GM21825 (cell line): ENCODE measurements around the gene PRPF4.
"Not testable (repeated sequence)": the region's sequence is repeated elsewhere in the genome, so short reads cannot be mapped to it uniquely, and the experiment has no call there.

ENCODE experiments used
- ATAC-seq: cut with Tn5 transposase; IDR thresholded peaks from one replicate; pipeline ENCODE4 v1.9.1; 2021; ENCODE audit warnings: mild to moderate bottlenecking, moderate library complexity; ENCODE audit not compliant: unreplicated experiment

Gene PRPF4

DNA sequence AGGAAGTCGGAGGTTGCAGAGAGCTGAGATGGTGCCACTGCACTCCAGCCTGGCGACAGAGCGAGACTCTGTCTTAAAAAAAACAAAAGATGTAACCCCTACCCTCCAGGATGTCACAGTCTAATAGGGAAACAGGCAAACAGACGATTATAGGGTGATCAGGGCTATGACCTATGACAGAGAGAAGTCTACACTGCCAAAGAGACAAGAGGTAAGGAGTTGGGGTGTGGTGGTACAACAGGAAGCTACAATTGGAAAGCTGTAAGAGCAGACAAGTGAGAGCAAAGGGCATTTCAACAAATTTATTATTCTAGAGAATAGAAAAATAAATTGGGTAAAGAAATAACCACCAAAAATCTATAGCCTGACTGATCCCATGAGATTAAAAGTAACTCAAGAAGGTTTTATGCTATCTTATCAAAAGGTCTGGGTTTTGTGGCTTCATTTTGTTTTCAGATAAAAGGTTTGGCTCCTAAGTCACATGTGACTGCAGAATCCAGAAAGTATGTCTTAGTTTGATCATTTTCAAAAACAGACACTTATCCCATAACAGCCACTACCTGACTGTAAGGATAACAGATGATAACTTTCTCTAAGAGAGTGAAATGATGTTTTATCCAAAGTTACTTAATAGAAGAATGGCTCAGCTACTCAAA lies 7.4 kb upstream of the PRPF4 start:
- no peak for ATAC-seq

DNA sequence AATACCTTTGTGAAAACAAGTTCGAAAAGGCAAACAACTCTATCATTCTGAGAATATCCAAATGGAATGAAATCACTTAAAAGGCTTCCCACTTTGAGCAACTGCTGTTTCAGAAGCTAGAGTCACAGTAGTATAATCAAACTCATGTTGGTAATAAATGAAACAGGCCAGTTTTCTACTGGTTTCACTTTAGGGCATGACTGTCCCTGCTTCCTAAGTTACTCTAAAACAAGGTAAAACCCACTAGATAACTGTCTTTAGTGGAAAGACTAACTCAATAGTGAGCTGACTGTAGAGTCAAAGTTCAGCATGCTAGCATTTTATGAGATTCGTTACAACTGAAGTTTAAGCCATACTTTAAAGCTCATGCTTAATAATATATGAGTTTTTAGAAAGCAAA lies 6.1 kb upstream of the PRPF4 start:
- ATAC-seq, result no peak

DNA sequence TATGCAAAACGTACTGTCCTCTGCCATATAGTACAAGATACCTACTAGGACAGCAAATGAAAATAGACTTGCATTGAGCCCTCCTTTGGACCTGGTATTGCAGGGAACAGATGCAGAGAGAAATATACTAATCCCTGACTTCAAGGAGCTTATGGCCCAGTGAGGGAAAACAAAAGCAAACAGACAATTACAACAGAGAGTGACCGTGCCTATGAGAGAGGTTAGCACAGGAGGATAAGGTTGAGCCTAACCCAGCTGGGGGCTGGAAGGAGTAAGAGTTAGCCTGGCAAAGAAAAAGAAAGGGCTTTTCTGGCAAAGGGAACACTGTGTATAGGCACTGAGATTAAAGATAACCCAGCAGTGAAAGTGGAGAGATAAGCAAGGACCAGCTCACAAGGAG lies 5.6 kb upstream of the PRPF4 start:
- no peak for ATAC-seq

GRCh38 chr9:113274474-113275156 lies 843 bp upstream of the PRPF4 start:
- no peak for ATAC-seq

DNA sequence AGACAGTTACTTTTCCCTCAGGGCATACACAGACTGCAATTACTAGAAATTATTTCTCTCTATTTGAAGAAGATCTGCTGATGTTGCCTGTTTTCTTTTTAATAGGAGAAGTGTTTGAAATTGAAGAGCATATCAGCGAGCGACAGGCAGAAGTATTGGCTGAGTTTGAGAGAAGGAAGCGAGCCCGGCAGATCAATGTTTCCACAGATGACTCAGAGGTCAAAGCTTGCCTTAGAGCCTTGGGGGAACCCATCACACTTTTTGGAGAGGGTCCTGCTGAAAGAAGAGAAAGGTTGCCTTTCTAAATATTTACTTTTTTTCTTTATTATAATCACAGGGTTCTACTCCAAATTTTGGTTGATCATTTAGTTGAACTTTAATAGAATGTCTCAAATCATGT lies 3.4 kb downstream of the PRPF4 start:
- ATAC-seq, result no peak

DNA sequence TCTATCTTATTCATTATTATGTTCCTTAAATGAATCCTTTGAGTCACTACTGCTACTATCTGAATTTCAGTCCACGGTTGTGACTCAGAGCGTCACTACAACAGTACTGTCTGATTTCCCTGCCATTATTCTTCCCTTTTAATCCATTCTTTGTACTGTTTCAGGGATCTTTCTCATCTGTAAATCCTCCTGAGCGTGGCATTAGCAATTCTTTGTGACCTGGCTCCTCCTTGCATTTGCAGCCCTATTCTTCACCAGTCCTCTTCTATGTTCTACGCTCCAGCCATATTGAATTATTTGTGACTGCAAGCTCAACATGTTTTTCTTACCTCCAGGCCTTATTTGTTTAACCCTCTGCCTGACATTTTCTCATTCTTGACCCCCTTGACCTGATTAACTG lies 5.9 kb downstream of the PRPF4 start:
- ATAC-seq, result no peak

GRCh38 chr9:113289091-113289490 lies 13.6 kb downstream of the PRPF4 start:
- no peak for ATAC-seq

DNA sequence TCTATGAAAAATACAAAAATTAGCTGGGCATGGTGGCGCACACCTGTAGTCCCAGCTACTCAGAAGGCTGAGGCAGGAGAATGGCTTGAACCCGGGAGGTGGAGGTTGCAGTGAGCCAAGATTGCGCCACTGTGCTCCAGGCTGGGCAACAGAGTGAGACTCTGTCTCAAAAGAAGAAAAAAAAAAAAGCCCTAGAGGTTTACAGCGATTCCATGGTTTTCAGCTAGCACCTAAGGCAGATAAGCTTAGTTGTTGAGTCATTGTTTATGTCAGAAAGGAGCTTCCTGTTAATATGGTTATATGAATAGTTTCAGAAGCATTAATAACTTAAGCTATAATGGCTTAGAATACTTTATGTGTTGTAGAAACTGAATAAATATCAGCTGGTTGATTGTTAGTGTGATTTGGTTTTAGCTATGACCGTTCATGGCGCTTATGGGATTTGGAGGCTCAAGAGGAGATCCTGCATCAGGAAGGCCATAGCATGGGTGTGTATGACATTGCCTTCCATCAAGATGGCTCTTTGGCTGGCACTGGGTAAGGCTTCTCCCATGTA lies 14.7 kb downstream of the PRPF4 start:
- ATAC-seq, result no peak

DNA sequence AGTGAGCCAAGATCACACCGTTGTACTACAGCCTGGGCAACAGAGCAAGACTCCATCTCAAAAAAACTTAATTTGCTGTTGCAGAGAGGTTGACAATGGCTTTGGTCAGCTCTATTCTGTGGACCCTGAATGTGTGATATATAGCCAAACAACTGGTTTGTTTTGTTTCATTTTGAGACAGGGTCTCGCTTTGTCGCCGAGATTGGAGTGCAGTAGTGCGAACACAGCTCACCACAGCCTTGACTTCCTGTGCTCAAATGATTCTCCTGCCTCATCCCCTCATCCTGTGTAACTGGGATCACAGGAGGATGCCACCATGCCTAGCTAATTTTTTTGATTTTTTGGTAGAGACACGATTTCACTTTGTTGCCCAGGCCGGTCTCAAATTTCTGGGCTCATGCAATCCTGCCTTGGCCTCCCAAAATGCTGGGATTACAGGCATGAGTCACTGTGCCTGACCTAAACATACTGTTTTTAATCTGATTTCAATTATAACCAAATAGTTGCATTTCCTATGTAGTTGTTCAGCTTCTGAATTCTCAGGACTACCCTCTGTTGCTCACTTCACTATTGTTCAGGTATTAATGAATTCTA lies 17.9 kb downstream of the PRPF4 start:
- ATAC-seq, result no peak

DNA sequence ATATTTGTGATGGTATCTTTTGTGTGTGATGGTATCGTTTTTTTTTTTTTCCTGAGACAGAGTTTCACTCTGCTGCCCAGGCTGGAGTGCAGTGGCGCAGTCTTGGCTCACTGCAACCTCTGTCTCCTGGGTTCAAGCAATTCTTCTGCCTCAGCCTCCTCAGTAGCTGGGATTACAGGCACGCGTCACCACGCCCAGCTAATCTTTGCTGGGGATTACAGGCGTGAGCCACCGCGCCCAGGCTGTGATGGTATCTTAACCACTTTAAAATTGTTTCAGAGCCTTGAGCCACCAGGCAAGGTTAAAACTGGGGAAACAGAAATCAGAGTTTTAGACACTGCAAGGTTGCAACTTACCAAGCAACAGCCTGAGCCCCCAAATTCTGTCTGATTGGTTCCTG lies 20.8 kb downstream of the PRPF4 start:
- ATAC-seq, result not testable (repeated sequence)

DNA sequence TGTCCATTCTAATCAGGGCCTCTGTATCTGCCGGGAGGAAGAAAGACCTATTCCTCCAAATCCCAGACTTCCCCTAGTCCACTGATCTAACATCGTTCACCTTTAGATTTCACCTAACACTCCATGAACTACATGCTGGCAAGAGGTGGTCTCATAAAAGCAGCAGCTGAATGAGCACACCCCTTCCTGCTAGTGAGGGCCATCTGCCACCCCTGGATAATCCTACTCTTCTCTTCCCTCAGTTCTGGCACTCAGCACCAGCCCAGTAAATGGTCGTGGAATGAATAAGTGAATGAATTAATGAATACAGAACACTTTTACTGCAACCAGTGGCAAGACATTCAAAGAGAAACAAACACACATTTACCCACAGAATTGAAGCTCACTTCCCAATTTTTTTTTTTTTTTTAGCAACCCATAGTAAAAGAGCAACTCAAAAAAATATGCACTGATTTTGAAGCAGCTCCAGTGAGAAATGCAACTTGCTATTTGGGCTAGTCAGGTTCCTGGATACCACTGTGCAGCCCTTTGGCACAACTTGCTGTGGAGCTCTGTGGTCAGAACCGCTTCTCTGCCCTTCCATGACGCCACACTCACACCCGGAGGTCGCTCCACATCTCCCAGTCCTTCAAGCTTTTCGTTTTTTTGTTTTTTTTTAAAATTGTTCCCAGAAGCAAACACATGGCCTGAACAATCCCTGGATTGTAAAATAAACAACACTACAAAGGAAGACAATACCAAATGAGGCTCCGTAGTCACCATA lies 21.5 kb downstream of the PRPF4 start:
- no peak for ATAC-seq

GRCh38 chr9:113298311-113298710 lies 22.9 kb downstream of the PRPF4 start:
- ATAC-seq, result no peak

DNA sequence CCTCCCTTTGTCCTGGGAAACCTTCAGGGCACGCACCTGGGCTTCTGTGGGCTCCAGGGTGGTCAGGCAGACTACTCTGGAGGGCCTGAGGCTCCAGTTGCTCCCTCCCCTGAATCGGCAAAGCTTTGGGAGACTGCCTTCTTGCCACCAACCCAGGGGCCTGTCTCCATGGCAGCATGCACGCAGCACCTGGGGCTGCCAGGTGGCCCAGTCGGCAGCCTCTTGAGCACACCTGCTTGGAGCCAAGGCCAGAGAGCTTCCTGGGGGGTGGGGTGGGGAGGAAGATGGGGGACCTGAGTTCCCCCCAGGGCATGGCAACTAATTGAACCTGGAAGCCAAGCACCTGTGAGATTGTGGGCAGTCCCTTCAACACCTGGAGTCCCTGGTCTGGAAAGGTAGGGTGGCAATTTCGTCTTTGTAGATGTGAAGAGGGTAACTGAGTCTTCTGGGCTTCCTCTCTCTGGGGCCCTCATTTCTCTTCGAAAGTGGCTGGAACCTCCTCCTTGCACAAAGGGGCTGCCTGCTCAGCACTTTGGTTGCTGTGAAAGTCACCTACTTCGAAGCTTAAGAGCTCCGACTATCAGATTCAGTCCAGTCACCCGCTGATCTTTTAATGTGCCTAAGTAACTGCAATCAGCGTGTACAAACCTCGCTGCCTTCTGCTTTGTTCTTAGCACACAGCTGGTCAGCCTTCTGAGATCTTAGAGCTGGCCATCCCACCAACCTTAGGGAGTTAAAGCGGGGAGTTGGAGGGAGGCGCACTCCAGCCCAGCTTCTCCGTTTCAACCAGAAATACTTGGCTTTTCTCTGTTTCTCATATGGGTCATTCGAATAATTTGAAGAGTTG lies 23.7 kb downstream of the PRPF4 start:
- no peak for ATAC-seq

GRCh38 chr9:113299800-113300292 lies 24.4 kb downstream of the PRPF4 start:
- no peak for ATAC-seq

DNA sequence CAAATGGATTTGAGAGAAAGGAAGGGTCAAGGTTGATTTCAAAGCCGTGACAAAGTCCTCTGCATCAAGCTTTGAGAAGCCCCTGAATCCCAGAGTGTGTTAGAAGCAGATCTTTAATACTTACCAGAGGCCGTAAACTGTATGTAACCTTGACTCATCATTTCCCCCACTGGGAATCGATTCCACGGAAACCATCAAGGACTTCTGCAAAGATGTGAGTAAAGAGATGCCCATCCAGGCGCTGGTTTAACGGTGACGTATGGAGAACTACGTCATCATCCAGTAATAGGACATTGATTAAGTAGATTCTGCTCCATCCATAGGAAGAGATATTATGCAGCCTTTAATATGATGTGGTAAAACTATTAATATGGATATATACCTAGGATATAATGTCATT lies 26.1 kb downstream of the PRPF4 start:
- no peak for ATAC-seq

DNA sequence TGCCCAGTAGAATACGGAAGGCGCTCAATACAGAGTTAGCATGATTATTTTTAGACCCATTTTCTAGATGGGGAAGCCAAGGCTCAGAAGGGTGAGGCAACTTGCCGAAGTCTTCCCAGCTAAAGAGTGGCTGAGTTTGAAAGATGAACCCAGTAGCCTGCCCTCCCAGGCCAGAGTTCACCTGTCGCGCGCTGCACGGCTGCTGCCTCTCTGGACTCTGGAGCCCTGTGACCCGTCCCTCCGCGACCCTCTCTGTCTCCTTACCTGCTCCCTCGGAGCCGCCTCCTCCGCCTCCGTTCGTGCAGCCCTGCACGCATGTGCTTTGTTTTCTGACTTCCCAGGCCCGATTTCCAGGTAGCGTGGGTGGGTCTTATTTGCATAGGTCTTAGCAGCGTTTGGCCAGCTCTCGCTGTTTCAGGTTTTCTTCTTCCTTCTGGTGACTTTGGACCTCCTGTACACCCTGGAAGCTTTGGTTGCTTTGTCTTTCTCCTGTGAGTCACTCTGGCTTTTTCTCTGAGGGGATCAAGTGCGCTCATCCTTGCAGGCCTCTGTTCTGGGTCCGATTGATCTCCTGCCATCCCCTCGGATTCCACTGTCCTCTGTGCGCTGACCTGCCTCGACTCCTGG lies 27.4 kb downstream of the PRPF4 start, which contains the start of gene RNF183:
TSS of gene RNF183 (minus strand) at position 585 of the 627 bp plus-strand sequence. CDS start 5,192 bp downstream, outside the sequence.
- ATAC-seq, result no peak

DNA sequence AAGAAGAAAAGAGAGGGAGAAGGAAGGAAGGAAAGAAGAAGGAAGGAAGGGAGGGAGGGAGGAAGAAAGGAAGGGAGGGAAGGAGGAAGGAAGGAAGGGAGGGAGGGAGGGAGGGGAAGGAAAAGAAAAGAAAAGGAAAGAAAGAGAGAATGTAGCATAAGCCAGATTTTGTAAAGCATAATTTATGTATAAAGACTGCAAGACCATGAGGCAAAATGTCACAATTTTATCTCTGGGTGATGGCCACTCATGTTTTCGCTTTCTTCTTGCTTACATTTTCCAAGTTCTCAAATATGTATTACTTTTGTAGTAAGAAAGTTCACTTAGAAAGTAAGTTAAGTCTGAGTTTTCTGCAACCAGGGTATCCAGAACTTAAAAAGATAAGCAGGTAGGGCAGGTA lies 31.1 kb downstream of the PRPF4 start:
- no peak for ATAC-seq

DNA sequence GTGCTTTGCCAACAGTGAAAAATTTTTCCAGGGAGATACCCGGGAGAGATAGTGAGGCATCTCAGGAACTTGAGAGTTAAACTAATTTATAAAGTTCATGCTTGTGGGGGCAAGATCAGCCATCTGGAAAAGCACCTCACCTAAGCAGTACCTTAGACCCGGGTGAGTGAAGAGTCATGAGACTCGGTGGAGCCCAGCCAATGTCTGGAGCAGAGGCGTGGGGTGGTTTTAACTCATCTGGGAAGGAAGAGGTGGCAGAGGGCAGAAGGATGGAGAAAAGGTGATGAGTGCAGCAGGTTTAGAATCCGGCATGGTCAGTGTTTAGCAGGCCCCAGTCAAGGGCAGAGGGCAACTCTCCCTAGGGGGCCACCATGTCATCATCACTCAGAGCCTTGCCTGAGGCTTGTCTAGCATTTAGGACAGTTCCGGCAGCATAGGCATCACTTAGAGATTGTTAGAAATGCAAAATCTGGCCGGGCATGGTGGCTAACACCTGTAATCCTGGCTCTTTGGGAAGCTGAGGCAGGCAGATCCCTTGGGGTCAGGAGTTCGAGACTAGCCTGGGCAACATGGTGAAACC lies 32.0 kb downstream of the PRPF4 start:
- ATAC-seq, result no peak

DNA sequence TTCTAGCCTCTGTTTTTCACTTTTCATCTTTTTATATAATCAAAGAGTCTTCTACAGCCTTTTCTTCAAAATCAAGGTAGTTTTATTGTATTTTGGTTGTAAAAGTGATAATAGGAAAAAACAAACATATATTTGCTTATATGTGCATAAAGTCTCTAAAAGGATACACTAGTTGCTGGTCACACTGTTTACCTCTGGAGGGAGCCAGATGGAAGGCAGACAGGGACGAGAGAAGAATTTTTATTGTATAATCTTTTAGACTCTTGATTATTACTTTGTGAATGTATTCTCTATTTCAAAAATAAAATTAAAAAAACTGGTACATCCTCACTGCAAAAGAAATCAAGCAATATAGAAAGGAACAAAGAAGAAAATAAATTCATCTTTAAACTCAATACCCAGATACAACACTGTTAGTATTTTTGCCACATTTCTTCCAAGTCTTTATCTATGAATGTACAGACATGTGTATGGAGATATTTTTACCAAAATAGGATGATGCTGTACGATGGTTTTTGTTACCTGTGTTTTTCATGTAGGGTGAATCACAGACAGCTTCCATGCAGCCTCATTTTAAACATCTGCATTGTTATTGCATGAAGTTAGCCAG lies 33.9 kb downstream of the PRPF4 start:
- no peak for ATAC-seq
